Esophagus squamous epithelium (tissue), 5 donors: ENCODE measurements around the gene USP17L18. TPM values are rescaled to one million over a fixed set of nuclear protein-coding genes. Genes with fewer than 3 reads are reported as not detected.
"Not testable (repeated sequence)": the region's sequence is repeated elsewhere in the genome, so short reads cannot be mapped to it uniquely, and the experiment has no call there.

Source experiments
- DNase-seq: peaks from one replicate; lab custom pipeline; 2025; lab: John Stamatoyannopoulos, UW
- H3K27ac ChIP-seq, 4 donors: fragments of 200-600 bp; sonication (generic); one replicate each; pipeline ENCODE4 v1.5.1; 2016 to 2019; ENCODE audit warnings: mild to moderate bottlenecking in 1 of 4
- H3K27me3 ChIP-seq, 4 donors: fragments of 200-600 bp; sonication (generic); 1 replicate in 3 of 4; 2 replicates in 1 of 4; pipeline versions ENCODE4 v1.5.1 to v1.6.0; 2017 to 2021; ENCODE audit warnings: antibody characterized with exemption in 1 of 4
- H3K36me3 ChIP-seq, 3 donors: fragments of 200-600 bp; sonication (generic); one replicate each; pipeline ENCODE4 v1.5.1; 2016 to 2019
- H3K4me1 ChIP-seq, 3 donors: fragments of 200-600 bp; sonication (generic); one replicate each; pipeline ENCODE4 v1.5.1; 2017 to 2019
- H3K4me3 ChIP-seq, 4 donors: fragments of 200-600 bp; sonication (generic); 1 replicate in 3 of 4; 2 replicates in 1 of 4; pipeline ENCODE4 v1.5.1; 2016 to 2019; ENCODE audit warnings: mild to moderate bottlenecking in 2 of 4, moderate library complexity in 1 of 4
- H3K9me3 ChIP-seq, 3 donors: fragments of 200-600 bp; sonication (generic); one replicate each; pipeline ENCODE4 v1.5.1; 2016 to 2019
- WGBS, 2 donors: methylation state at CpG; one replicate each; pipeline ENCODE4 v1.1.5; 2018; 5-methylcytosine and 5-hydroxymethylcytosine counted together
- intact Hi-C: fragments of 100-400 bp; cut with DNase I; formaldehyde crosslinking; loops from one replicate; pipeline ENCODE4 v1.15.0; 2022
- total RNA-seq, 4 donors: library from RNA; depleted of rRNA; stranded (reverse); fragments of >200 nt; gene quantifications; one replicate each; pipeline ENCODE4 v1.1.0, GENCODE V29; 2016
- donor health status: DM: yes; HTN: yes; CAD: no.

The USP17L18 gene
- total RNA-seq, 4 donors from 2014 or later: not detected

- H3K4me1 ChIP-seq, DNase-seq, H3K4me3 ChIP-seq, intact Hi-C loops, H3K9me3 ChIP-seq, H3K36me3 ChIP-seq, H3K27me3 ChIP-seq, H3K27ac ChIP-seq: not testable (repeated sequence)
- no CpG with 5 or more reads among the region's 15 CpGs for WGBS, 2 donors
Measured at GRCh38 chr4:9267319-9267718, 18.9 kb downstream of the USP17L18 start, which contains the start of gene USP17L22. Gene USP17L22, plus strand, starts transcription at chr4:9267619. Its CDS starts 0 bp downstream, at chr4:9267619.

- not testable (repeated sequence) for DNase-seq
- 84 to 86% methylated on average over 8 of the region's 10 CpGs for WGBS, 2 donors
Measured at GRCh38 chr4:9271719-9272118, 23.3 kb downstream of the USP17L18 start.

More at GRCh38 chr4:9271719-9272118, 23.3 kb downstream of the USP17L18 start:
- H3K27ac ChIP-seq, H3K27me3 ChIP-seq, H3K36me3 ChIP-seq, H3K4me3 ChIP-seq, H3K9me3 ChIP-seq, H3K4me1 ChIP-seq, intact Hi-C loops: not testable (repeated sequence)

Other genes starting within 250 kb of the USP17L18 start
- gene FAM90A26, start 78.2 kb upstream of the USP17L18 start, total RNA-seq: not detected
- gene USP17L10, start 38.0 kb upstream of the USP17L18 start, total RNA-seq: not detected
- gene USP17L11, start 33.2 kb upstream of the USP17L18 start, total RNA-seq: not detected
- gene USP17L12, start 28.5 kb upstream of the USP17L18 start, total RNA-seq: not detected
- not detected for gene USP17L13, start 23.7 kb upstream of the USP17L18 start, total RNA-seq
- gene USP17L15, start 14.2 kb upstream of the USP17L18 start, total RNA-seq: not detected
- gene USP17L17, start 4.8 kb upstream of the USP17L18 start, total RNA-seq: not detected
- gene USP17L19, start 4.7 kb downstream of the USP17L18 start, total RNA-seq: not detected
- not detected for gene USP17L20, start 9.5 kb downstream of the USP17L18 start, total RNA-seq
- not detected for gene USP17L21, start 14.2 kb downstream of the USP17L18 start, total RNA-seq
- gene USP17L22, start 19.0 kb downstream of the USP17L18 start, total RNA-seq: not detected
- gene USP17L24, start 76.5 kb downstream of the USP17L18 start, total RNA-seq: not detected
- gene USP17L25, start 81.3 kb downstream of the USP17L18 start, total RNA-seq: not detected
- not detected for gene USP17L26, start 86.0 kb downstream of the USP17L18 start, total RNA-seq
- not detected for gene USP17L5, start 90.8 kb downstream of the USP17L18 start, total RNA-seq
- gene USP17L27, start 95.5 kb downstream of the USP17L18 start, total RNA-seq: not detected
- not detected for gene USP17L28, start 100.3 kb downstream of the USP17L18 start, total RNA-seq
- gene USP17L29, start 105.0 kb downstream of the USP17L18 start, total RNA-seq: not detected
- gene USP17L30, start 114.5 kb downstream of the USP17L18 start, total RNA-seq: not detected
- gene DEFB131A, start 195.8 kb downstream of the USP17L18 start, total RNA-seq: not detected